ENCODE data around the gene MCTP1. TPM values are rescaled to one million over a fixed set of nuclear protein-coding genes. Genes with fewer than 3 reads are reported as not detected.

MCTP1 gene
- total RNA-seq, 3 donors from 2014 or later: 22.8 to 57.8 (median 24.3) TPM

- intact Hi-C loops (cut with DNase I; ENCODE audit: low total_unique reads): no loop called here
- Histone ChIP-seq H3K9me3 (no peaks in the 10 kb centered on the region), H3K4me1 (no peaks in the 10 kb centered on the region), H3K27me3 (peaks cover 3 to 63% of the 10 kb centered on the region in 2 donors), H3K27ac (no peak overlapping the region), H3K4me3 (peak overlapping the region; percentile 54 to 72 (median 62)), H3K36me3 (no peaks in the 10 kb centered on the region)
- DNase-seq (ENCODE audit: low spot score in 2 of 2): no peak
- TF ChIP-seq, protein P1, sequence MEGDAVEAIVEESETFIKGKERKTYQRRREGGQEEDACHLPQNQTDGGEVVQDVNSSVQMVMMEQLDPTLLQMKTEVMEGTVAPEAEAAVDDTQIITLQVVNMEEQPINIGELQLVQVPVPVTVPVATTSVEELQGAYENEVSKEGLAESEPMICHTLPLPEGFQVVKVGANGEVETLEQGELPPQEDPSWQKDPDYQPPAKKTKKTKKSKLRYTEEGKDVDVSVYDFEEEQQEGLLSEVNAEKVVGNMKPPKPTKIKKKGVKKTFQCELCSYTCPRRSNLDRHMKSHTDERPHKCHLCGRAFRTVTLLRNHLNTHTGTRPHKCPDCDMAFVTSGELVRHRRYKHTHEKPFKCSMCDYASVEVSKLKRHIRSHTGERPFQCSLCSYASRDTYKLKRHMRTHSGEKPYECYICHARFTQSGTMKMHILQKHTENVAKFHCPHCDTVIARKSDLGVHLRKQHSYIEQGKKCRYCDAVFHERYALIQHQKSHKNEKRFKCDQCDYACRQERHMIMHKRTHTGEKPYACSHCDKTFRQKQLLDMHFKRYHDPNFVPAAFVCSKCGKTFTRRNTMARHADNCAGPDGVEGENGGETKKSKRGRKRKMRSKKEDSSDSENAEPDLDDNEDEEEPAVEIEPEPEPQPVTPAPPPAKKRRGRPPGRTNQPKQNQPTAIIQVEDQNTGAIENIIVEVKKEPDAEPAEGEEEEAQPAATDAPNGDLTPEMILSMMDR (IDR thresholded peaks at IDR 0.05): no peak
- no peak for TF ChIP-seq POLR2AphosphoS5 (IDR thresholded peaks at IDR 0.05)
- no peak for TF ChIP-seq POLR2A (IDR thresholded peaks at IDR 0.05)
These were observed 928 bp downstream of the MCTP1 start for GRCh38 chr5:95283761-95284571.

DNA sequence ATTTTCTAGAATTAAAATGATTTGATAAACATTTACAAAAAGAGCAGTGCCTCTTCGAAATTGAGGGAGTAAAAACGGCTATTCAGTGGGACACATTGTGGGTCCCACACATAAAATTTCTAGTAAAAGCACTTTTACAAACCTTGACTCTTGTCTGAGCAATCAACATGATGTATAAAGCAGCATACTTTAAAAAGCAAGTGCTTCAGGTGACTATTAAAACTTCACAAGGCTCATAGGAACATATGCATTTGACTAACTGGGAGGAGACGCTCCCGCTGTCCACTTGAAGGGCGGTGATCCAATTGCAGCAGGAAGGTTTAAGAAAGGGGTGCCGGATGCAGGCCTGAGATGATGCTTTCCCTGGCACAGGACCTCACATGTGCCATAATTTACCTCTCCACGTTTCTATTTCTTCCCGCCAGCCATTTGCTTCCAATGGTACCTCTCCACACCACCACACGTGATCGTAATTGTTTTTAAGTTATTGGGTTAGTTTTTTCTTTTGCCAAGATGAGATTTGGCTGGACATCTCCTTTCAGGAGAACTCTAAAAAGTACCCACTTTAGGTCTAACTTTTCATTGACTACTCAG is 1.8 kb downstream of the MCTP1 start:
- Histone ChIP-seq H3K4me3 (peak overlapping the region in 2 of 3 donors; percentile 62 to 72), H3K27me3 (peaks cover 3 to 63% of the 10 kb centered on the region in 2 donors), H3K9me3 (no peaks in the 10 kb centered on the region), H3K4me1 (no peaks in the 10 kb centered on the region), H3K36me3 (no peaks in the 10 kb centered on the region), H3K27ac (no peak overlapping the region)
- TF ChIP-seq, protein P1 (IDR thresholded peaks at IDR 0.05): no peak
- TF ChIP-seq POLR2AphosphoS5 (IDR thresholded peaks at IDR 0.05) (no peak), POLR2A (IDR thresholded peaks at IDR 0.05) (no peak)
- intact Hi-C loops (cut with DNase I; ENCODE audit: low total_unique reads): no loop called here
- no peak for DNase-seq (ENCODE audit: low spot score in 2 of 2)

DNA sequence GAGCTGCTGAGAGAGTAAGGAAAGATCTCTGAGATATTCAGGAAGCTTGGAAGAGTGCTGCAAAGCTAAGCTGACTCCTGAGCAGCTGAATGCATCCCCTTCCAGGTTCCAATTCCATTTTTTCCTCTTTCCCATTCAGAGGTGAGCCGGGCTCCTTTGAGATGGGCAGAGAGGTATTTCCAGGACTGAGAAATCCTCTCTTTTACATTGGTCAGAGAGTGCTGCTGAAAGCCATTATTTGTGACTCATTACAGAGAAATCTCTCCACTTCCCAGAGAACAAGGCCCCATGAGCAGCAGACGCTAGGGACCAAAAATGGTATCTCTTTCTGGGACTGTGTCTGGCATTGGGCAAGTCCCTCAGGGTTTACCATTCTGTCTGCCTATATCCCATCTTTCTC is 3.7 kb downstream of the MCTP1 start:
- no peaks in the 10 kb centered on the region for H3K9me3 ChIP-seq
- intact Hi-C loops (cut with DNase I; ENCODE audit: low total_unique reads): no loop called here

DNA sequence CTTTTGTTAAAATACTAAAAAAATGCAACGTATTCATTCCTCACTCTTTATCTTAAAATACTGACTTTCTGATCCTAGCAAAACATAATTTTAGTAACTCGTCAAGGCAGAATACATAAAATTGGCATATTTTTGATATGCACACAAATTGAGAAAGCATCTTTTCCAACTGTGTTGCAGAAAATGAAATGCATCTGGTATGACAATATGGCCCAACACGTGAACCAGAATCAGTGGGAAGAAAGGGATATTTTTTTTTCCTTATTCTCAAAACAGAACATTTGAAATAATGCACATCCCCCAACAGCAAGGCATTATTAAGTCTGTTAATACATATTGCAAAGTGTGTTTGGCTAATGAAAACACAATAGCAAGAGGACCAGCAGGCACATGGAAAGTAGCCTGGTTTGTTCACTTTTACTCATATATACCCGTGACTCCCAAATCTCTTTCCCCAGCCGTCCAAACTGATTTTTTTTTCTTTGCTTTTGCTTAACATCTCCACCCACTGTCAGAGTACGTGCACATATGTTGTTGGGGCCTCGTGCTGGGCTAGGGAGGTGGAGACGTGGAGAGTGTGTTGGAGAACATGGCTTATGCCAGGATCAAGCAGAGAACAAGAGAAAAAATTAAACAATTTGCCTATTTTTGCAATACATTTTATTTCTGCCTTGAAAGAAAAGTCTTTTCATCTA is 4.3 kb downstream of the MCTP1 start:
- intact Hi-C loops (cut with DNase I; ENCODE audit: low total_unique reads): no loop called here
- Histone ChIP-seq H3K27ac (no peak overlapping the region), H3K36me3 (no peaks in the 10 kb centered on the region), H3K27me3 (peaks cover 3 to 49% of the 10 kb centered on the region in 2 donors), H3K9me3 (no peaks in the 10 kb centered on the region), H3K4me3 (no peak overlapping the region), H3K4me1 (no peaks in the 10 kb centered on the region)
- TF ChIP-seq, protein P1 (IDR thresholded peaks at IDR 0.05): no peak
- TF ChIP-seq POLR2A (IDR thresholded peaks at IDR 0.05): no peak
- TF ChIP-seq POLR2AphosphoS5 (IDR thresholded peaks at IDR 0.05): no peak
- no peak for DNase-seq (ENCODE audit: low spot score in 2 of 2)

More for the DNA sequence above, 3.7 kb downstream of the MCTP1 start:
- Histone ChIP-seq H3K27ac (no peak overlapping the region), H3K4me1 (no peaks in the 10 kb centered on the region), H3K4me3 (no peak overlapping the region), H3K27me3 (peaks cover 3 to 56% of the 10 kb centered on the region in 2 donors), H3K36me3 (no peaks in the 10 kb centered on the region)
- no peak for DNase-seq (ENCODE audit: low spot score in 2 of 2)
- TF ChIP-seq, protein P1 (IDR thresholded peaks at IDR 0.05): no peak

DNA sequence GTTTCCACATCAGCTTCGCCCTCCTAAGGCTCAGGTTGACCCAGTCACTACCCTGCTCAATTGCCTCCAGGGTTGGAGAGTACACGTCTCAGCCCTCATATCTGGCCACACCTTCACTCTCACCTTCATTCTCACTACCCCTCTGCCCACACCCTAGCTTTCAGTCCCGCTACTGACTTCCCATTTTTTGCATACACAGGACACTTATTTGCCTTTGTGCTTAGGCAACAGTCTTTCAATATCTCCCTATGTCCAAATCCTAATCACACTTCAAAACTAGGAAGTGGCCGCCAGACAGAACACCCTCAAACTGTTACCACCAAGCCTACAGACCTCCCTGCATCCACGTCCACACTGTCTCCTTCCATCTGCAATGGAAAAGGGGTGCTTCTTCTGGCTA is 10.9 kb downstream of the MCTP1 start:
- no peak for DNase-seq (ENCODE audit: low spot score in 2 of 2)
- H3K9me3 ChIP-seq: no peaks in the 10 kb centered on the region
- H3K27ac ChIP-seq: no peak overlapping the region
- H3K4me3 ChIP-seq: no peak overlapping the region
- intact Hi-C loops (cut with DNase I; ENCODE audit: low total_unique reads): no loop called here
- no peaks in the 10 kb centered on the region for H3K36me3 ChIP-seq
- no peaks in the 10 kb centered on the region for H3K27me3 ChIP-seq
- no peak for TF ChIP-seq POLR2AphosphoS5 (IDR thresholded peaks at IDR 0.05)
- H3K4me1 ChIP-seq: no peaks in the 10 kb centered on the region

All from breast epithelium (tissue), 4 donors.